H1 (cell line): ENCODE data around the gene TMEM140. TPM values are rescaled to one million over a fixed set of nuclear protein-coding genes. Genes with fewer than 3 reads are reported as not detected.

Source experiments
- CTCF ChIA-PET: fragments of 300-600 bp; sonication (Branson Sonifier 250); formaldehyde crosslinking; loops from one replicate; lab custom pipeline; 2021; ENCODE audit not compliant: partially characterized antibody; lab: Charles Lee
- POLR2A ChIA-PET: fragments of 300-600 bp; sonication (Branson Sonifier 250); formaldehyde crosslinking; loops from one replicate; lab custom pipeline; 2021; ENCODE audit warnings: inconsistent platforms; ENCODE audit not compliant: partially characterized antibody; lab: Charles Lee
- DNase-seq, 2 experiments: peaks; one replicate each; pipeline versions ENCODE4 v3.0.0 to v3.0.0-alpha.2; 2010 to 2022; ENCODE audit warnings: low spot score in 2 of 2, low read depth in 1 of 2, mixed read lengths in 1 of 2
- FAIRE-seq: peaks from 2 replicates; lab custom pipeline; 2011; peaks lifted over from hg19 to GRCh38; lab: Jason Lieb, UNC
- H2AFZ ChIP-seq: 2 replicates; pipeline ENCODE4 v1.8.1; 2012; ENCODE audit warnings: low read length, inconsistent platforms
- H2AK5ac ChIP-seq: 2 replicates; pipeline ENCODE4 v1.6.1; 2013; ENCODE audit warnings: low read depth, low read length
- H2BK120ac ChIP-seq: replicated peaks from 2 replicates; pipeline ENCODE3; 2013; ENCODE audit warnings: low read depth, low read length, inconsistent platforms
- H2BK12ac ChIP-seq: 2 replicates; pipeline ENCODE4 v1.6.1; 2013; ENCODE audit warnings: low read depth, low read length
- H2BK15ac ChIP-seq: 2 replicates; pipeline ENCODE4 v1.6.1; 2013; ENCODE audit warnings: low read length
- H2BK20ac ChIP-seq: 2 replicates; pipeline ENCODE4 v1.6.1; 2013; ENCODE audit warnings: low read length
- H2BK5ac ChIP-seq: 2 replicates; pipeline ENCODE4 v1.6.1; 2013; ENCODE audit warnings: low read depth, low read length
- H3K14ac ChIP-seq: 2 replicates; pipeline ENCODE4 v1.6.1; 2013; ENCODE audit warnings: inconsistent platforms; ENCODE audit not compliant: insufficient read length
- H3K18ac ChIP-seq: 2 replicates; pipeline ENCODE4 v1.6.1; 2013; ENCODE audit warnings: low read length; ENCODE audit errors: extremely low read depth
- H3K23ac ChIP-seq: 2 replicates; pipeline ENCODE4 v1.6.1; 2013; ENCODE audit warnings: inconsistent platforms; ENCODE audit not compliant: insufficient read length
- H3K23me2 ChIP-seq: 2 replicates; pipeline ENCODE4 v1.6.1; 2013; ENCODE audit warnings: low read depth, low read length
- H3K27ac ChIP-seq: 2 replicates; pipeline ENCODE4 v1.6.1; 2011; ENCODE audit warnings: low read depth, low read length, inconsistent platforms
- H3K27me3 ChIP-seq, 4 experiments: replicated peaks in 1 of 4; 1 replicate in 1 of 4; 2 replicates in 3 of 4; pipeline versions ENCODE4 v1.6.1 to v1.8.1; 2011 to 2013; ENCODE audit warnings: low read length in 3 of 4, mild to moderate bottlenecking in 3 of 4, inconsistent platforms in 2 of 4, mixed read lengths in 2 of 4, moderate library complexity in 1 of 4; ENCODE audit not compliant: control insufficient read depth in 3 of 4, insufficient read depth in 3 of 4; ENCODE audit errors: extremely low read depth in 1 of 4
- H3K36me3 ChIP-seq, 4 experiments: 2 replicates each; pipeline versions ENCODE4 v1.6.1 to v1.8.1; 2011 to 2013; ENCODE audit warnings: mild to moderate bottlenecking in 4 of 4, low read length in 3 of 4, moderate library complexity in 2 of 4, control low read depth in 1 of 4, inconsistent platforms in 1 of 4; ENCODE audit not compliant: insufficient read depth in 4 of 4, control insufficient read depth in 2 of 4
- H3K4ac ChIP-seq: replicated peaks from 2 replicates; pipeline ENCODE3; 2013; ENCODE audit warnings: low read length, low read depth, mixed read lengths, inconsistent platforms; ENCODE audit not compliant: insufficient read length
- H3K4me1 ChIP-seq, 4 experiments: replicated peaks in 1 of 4; 1 replicate in 1 of 4; 2 replicates in 3 of 4; pipeline versions ENCODE4 v1.6.1 to v1.8.1; 2011 to 2013; ENCODE audit warnings: low read length in 3 of 4, inconsistent platforms in 2 of 4, mixed read lengths in 1 of 4; ENCODE audit not compliant: insufficient read depth in 4 of 4, control insufficient read depth in 3 of 4
- H3K4me2 ChIP-seq, 2 experiments: 2 replicates each; pipeline versions ENCODE4 v1.6.1 to v1.8.1; 2011 to 2013; ENCODE audit warnings: low read depth in 2 of 2, low read length in 2 of 2, control low read depth in 1 of 2, inconsistent platforms in 1 of 2, mild to moderate bottlenecking in 1 of 2; ENCODE audit not compliant: insufficient read depth in 1 of 2
- H3K4me3 ChIP-seq, 4 experiments: fragments of 200-600, 300-600 bp in 1 of 4; sonication (generic), shearing (Covaris generic), sonication (Bioruptor Twin) in 1 of 4; 2 replicates each; pipeline versions ENCODE4 v1.5.1 to v1.8.1; 2011 to 2016; ENCODE audit warnings: low read length in 4 of 4, low read depth in 3 of 4, control low read depth in 2 of 4, inconsistent platforms in 2 of 4, mild to moderate bottlenecking in 2 of 4, mixed read lengths in 1 of 4, moderate library complexity in 1 of 4; ENCODE audit not compliant: insufficient read depth in 2 of 4; ENCODE audit errors: extremely low read depth in 1 of 4
- H3K56ac ChIP-seq: replicated peaks from 2 replicates; pipeline ENCODE3; 2013; ENCODE audit warnings: low read depth, mild to moderate bottlenecking, mixed read lengths, low read length, inconsistent platforms; ENCODE audit not compliant: insufficient read length
- H3K79me1 ChIP-seq: 2 replicates; pipeline ENCODE4 v1.6.1; 2013; ENCODE audit warnings: low read depth, low read length, control low read depth
- H3K79me2 ChIP-seq, 2 experiments: 2 replicates each; pipeline versions ENCODE4 v1.6.1 to v1.8.1; 2012 to 2013; ENCODE audit warnings: low read length in 2 of 2, mild to moderate bottlenecking in 2 of 2, inconsistent platforms in 1 of 2; ENCODE audit not compliant: insufficient read depth in 2 of 2, control insufficient read depth in 1 of 2
- H3K9ac ChIP-seq, 4 experiments: replicated peaks in 1 of 4; 1 replicate in 1 of 4; 2 replicates in 3 of 4; pipeline versions ENCODE4 v1.6.1 to v1.8.1; 2011 to 2013; ENCODE audit warnings: low read depth in 3 of 4, low read length in 3 of 4, control low read depth in 2 of 4, mild to moderate bottlenecking in 2 of 4, moderate library complexity in 2 of 4, inconsistent platforms in 1 of 4; ENCODE audit errors: extremely low read depth in 1 of 4
- H3K9me3 ChIP-seq, 2 experiments: 2 replicates each; pipeline versions ENCODE4 v1.6.1 to v1.8.1; 2012 to 2013; ENCODE audit warnings: mild to moderate bottlenecking in 2 of 2, moderate library complexity in 2 of 2, control low read depth in 1 of 2, inconsistent platforms in 1 of 2, low read depth in 1 of 2, low read length in 1 of 2, mixed read lengths in 1 of 2; ENCODE audit not compliant: insufficient read depth in 2 of 2
- H4K20me1 ChIP-seq, 2 experiments: replicated peaks in 1 of 2; 2 replicates each; pipeline versions ENCODE3 to v1.8.1; 2011 to 2013; ENCODE audit warnings: inconsistent platforms in 2 of 2, low read length in 2 of 2, mild to moderate bottlenecking in 1 of 2; ENCODE audit not compliant: insufficient read depth in 2 of 2, control insufficient read depth in 1 of 2
- H4K5ac ChIP-seq: 2 replicates; pipeline ENCODE4 v1.6.1; 2013; ENCODE audit warnings: low read length, low read depth, mixed read lengths, inconsistent platforms; ENCODE audit not compliant: insufficient read length
- H4K8ac ChIP-seq: 2 replicates; pipeline ENCODE4 v1.8.0; 2013; ENCODE audit warnings: mild to moderate bottlenecking, moderate library complexity, low read length, inconsistent platforms; ENCODE audit not compliant: insufficient read depth; ENCODE audit errors: extremely low read depth
- H4K91ac ChIP-seq: replicated peaks from 2 replicates; pipeline ENCODE3; 2013; ENCODE audit warnings: low read length, mixed read lengths, inconsistent platforms; ENCODE audit not compliant: insufficient read length
- EP300 ChIP-seq, 2 experiments: IDR thresholded peaks; 1 replicate in 1 of 2; 2 replicates in 1 of 2; pipeline ENCODE4 v1.6.1; 2011 to 2012; ENCODE audit warnings: low read depth in 2 of 2, low read length in 2 of 2, mild to moderate bottlenecking in 2 of 2, borderline replicate concordance in 1 of 2, inconsistent platforms in 1 of 2, moderate library complexity in 1 of 2
- RXRA ChIP-seq: IDR thresholded peaks from 2 replicates; pipeline ENCODE4 v1.6.1; 2011; ENCODE audit warnings: low read depth, mild to moderate bottlenecking, low read length, moderate library complexity; ENCODE audit not compliant: insufficient read depth
- WGBS, 2 experiments: shearing (Covaris generic) in 1 of 2; methylation state at CpG; one replicate each; pipeline versions ENCODE4 v1.1.6 to v1.1.7; 2013 to 2015; ENCODE audit warnings: low lambda C conversion rate in 2 of 2, mixed read lengths in 2 of 2, inconsistent platforms in 1 of 2, low coverage in 1 of 2, missing lambda C conversion rate in 1 of 2; ENCODE audit not compliant: insufficient replicate concordance in 2 of 2, insufficient coverage in 1 of 2, insufficient read length in 1 of 2; ENCODE audit errors: extremely low coverage in 1 of 2, missing lambda C conversion rate in 1 of 2; 5-methylcytosine and 5-hydroxymethylcytosine counted together
- polyA plus RNA-seq, 7 experiments: library from polyadenylated mRNA; depleted of rRNA in 3 of 7; stranded (reverse) in 5 of 7; unstranded in 2 of 7; fragments of >200 nt in 5 of 7; fragments of 200-250 nt in 2 of 7; gene quantifications; 1 replicate in 5 of 7; 2 replicates in 1 of 7; 4 replicates in 1 of 7; pipeline versions ENCODE4 v1.2.1 to v1.2.3, GENCODE V29; 2011 to 2013; ENCODE audit warnings: missing spikeins in 2 of 7, mixed read lengths in 2 of 7
- total RNA-seq: library from RNA; stranded (reverse); fragmentation: NEBNext Ultra II Directional; extraction: Animal tissue kit (Norgen Biotek cat#: 25700); gene quantifications from 2 replicates; pipeline ENCODE4 v1.2.1, GENCODE V29; 2021
- TF ChIP-seq, protein P1 (sequence below): IDR thresholded peaks from 2 replicates; pipeline ENCODE4 v1.6.1; 2012; ENCODE audit warnings: inconsistent platforms

TMEM140 gene
- total and polyA plus RNA-seq, 2 of the 8 experiments (the other 6 are each of a cell fraction or from before 2014, with no cell fraction given), result not detected

DNA sequence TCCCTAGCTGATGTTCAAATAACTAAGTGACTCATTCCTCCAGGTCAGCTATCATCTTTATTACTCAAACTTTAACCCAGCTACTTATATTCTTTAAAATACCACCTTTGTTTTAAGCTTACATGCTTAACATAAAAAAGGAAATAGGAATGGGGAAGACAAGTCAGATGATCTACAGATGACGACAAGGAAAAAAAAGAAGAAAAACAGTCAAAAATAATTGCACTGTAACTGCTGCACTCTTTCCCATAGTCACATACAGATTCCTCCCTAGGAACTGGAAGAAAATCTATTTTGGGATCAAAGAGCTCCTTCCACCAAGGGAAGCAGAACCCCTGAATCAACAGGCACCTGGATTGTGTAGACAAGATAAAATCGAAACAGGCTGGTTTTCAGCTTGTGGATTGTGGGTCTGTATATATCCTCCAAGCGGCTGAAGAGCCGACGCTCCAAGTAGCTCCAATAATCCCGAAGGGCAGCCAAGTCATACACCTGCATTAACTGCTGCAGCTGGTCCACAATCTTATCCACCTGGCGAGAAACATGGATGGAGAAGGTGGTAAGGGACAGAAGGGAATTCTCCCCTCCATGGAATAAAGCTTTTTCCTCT lies 61.5 kb downstream of the TMEM140 start:
- no peak overlapping the region for H2BK5ac ChIP-seq
- DNase-seq (no peak), FAIRE-seq (no peak)
- H3K27me3 ChIP-seq, result peaks cover 0 to 8% (median 3%) of the 10 kb centered on the region in 4 experiments; a peak in 5 of 7 replicates
- no peak overlapping the region for H2AFZ ChIP-seq
- H3K79me2 ChIP-seq, result no peaks in the 10 kb centered on the region
- POLR2A ChIA-PET, result interaction anchor here (0.6 to 1.5 kb wide), 4 partner anchors 9 to 47 kb away, joined by 3 to 5 read pairs (median 4); partner anchors contain the start of gene CYREN
- 93% methylated on average over 7 of the region's 7 CpGs; no CpG with 5 or more reads in 1 of the 2 experiments for WGBS, 2 experiments
- TF ChIP-seq, protein P1, sequence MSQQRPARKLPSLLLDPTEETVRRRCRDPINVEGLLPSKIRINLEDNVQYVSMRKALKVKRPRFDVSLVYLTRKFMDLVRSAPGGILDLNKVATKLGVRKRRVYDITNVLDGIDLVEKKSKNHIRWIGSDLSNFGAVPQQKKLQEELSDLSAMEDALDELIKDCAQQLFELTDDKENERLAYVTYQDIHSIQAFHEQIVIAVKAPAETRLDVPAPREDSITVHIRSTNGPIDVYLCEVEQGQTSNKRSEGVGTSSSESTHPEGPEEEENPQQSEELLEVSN, result no peak
- TF ChIP-seq EP300 (IDR thresholded peaks at IDR 0.05; ENCODE audit: borderline replicate concordance in 1 of 2, low read depth in 2 of 2, low read length in 2 of 2), result no peak
- TF ChIP-seq RXRA, result no peak
- no peak overlapping the region; a peak in 1 of 7 replicates for H3K9ac ChIP-seq
- H3K79me1 ChIP-seq, result no peaks in the 10 kb centered on the region
- H4K5ac ChIP-seq, result no peak overlapping the region
- H4K91ac ChIP-seq, result no peak overlapping the region
- H2BK12ac ChIP-seq, result no peak overlapping the region
- no peak overlapping the region for H3K18ac ChIP-seq
- no peak overlapping the region for H4K8ac ChIP-seq
- no peak overlapping the region for H2BK120ac ChIP-seq
- no peak overlapping the region for H3K23ac ChIP-seq
- H2BK20ac ChIP-seq, result no peak overlapping the region
- no peaks in the 10 kb centered on the region; a peak in 2 of 7 replicates for H3K4me1 ChIP-seq
- no peak overlapping the region for H3K14ac ChIP-seq
- no peak overlapping the region for H3K27ac ChIP-seq
- H3K56ac ChIP-seq, result no peak overlapping the region
- H2AK5ac ChIP-seq, result no peak overlapping the region
- H3K4me3 ChIP-seq, result no peak overlapping the region
- no peak overlapping the region for H3K4ac ChIP-seq
- no peak overlapping the region for H2BK15ac ChIP-seq
- peaks cover 8% of the 10 kb centered on the region for H3K23me2 ChIP-seq
- CTCF ChIA-PET, result interaction anchor here (0.7 to 1.5 kb wide), 4 partner anchors 9 to 78 kb away, joined by 3 to 6 read pairs (median 4); partner anchors contain the start of gene STRA8
- no peaks in the 10 kb centered on the region; a peak in 1 of 8 replicates for H3K36me3 ChIP-seq
- H4K20me1 ChIP-seq, result no peaks in the 10 kb centered on the region
- no peaks in the 10 kb centered on the region for H3K9me3 ChIP-seq
- H3K4me2 ChIP-seq, result no peak overlapping the region; a peak in 1 of 4 replicates
